ENCODE results near the gene NBDY. TPM values are rescaled to one million over a fixed set of nuclear protein-coding genes. Genes with fewer than 3 reads are reported as not detected.

Gene NBDY
- total RNA-seq, 4 donors from 2014 or later, result 0.51 to 40.4 (median 13.3) TPM

GRCh38 chrX:56793521-56794320 is 64.7 kb downstream of the NBDY start:
- intact Hi-C loops (cut with DNase I; ENCODE audit: low total_unique reads), result no loop called here
- no peaks in the 10 kb centered on the region for H3K36me3 ChIP-seq
- no peaks in the 10 kb centered on the region for H3K4me1 ChIP-seq
- TF ChIP-seq POLR2A (IDR thresholded peaks at IDR 0.05) (no peak), CTCF (IDR thresholded peaks at IDR 0.05) (no peak)
- H3K9me3 ChIP-seq, result no peaks in the 10 kb centered on the region
- DNase-seq, result no peak
- H3K27ac ChIP-seq, result no peak overlapping the region
- H3K4me3 ChIP-seq, result no peak overlapping the region
- H3K27me3 ChIP-seq, result no peaks in the 10 kb centered on the region

- DNase-seq, result no peak
- no peaks in the 10 kb centered on the region for H3K4me1 ChIP-seq
- intact Hi-C loops (cut with DNase I; ENCODE audit: low total_unique reads), result no loop called here
Observed at GRCh38 chrX:56794404-56795230, 65.6 kb downstream of the NBDY start.

GRCh38 chrX:56795309-56795868 is 66.3 kb downstream of the NBDY start:
- Histone ChIP-seq H3K27ac (no peak overlapping the region), H3K9me3 (no peaks in the 10 kb centered on the region), H3K36me3 (no peaks in the 10 kb centered on the region), H3K4me1 (no peaks in the 10 kb centered on the region), H3K27me3 (no peaks in the 10 kb centered on the region), H3K4me3 (no peak overlapping the region)
- intact Hi-C loops (cut with DNase I; ENCODE audit: low total_unique reads), result no loop called here
- DNase-seq, result no peak
- TF ChIP-seq CTCF (IDR thresholded peaks at IDR 0.05) (no peak), POLR2A (IDR thresholded peaks at IDR 0.05) (no peak)

More at GRCh38 chrX:56794404-56795230, 65.6 kb downstream of the NBDY start:
- no peaks in the 10 kb centered on the region for H3K36me3 ChIP-seq
- H3K4me3 ChIP-seq, result no peak overlapping the region
- H3K9me3 ChIP-seq, result no peaks in the 10 kb centered on the region
- H3K27me3 ChIP-seq, result no peaks in the 10 kb centered on the region
- no peak overlapping the region for H3K27ac ChIP-seq
- TF ChIP-seq CTCF (IDR thresholded peaks at IDR 0.05) (no peak), POLR2A (IDR thresholded peaks at IDR 0.05) (no peak)

- no peaks in the 10 kb centered on the region for H3K27me3 ChIP-seq
- DNase-seq, result no peak
- H3K27ac ChIP-seq, result no peak overlapping the region
- no peak for TF ChIP-seq POLR2A (IDR thresholded peaks at IDR 0.05)
- TF ChIP-seq CTCF (IDR thresholded peaks at IDR 0.05), result no peak
- no peak overlapping the region for H3K4me3 ChIP-seq
- H3K9me3 ChIP-seq, result no peaks in the 10 kb centered on the region
- no peaks in the 10 kb centered on the region for H3K4me1 ChIP-seq
- intact Hi-C loops (cut with DNase I; ENCODE audit: low total_unique reads), result no loop called here
- no peaks in the 10 kb centered on the region for H3K36me3 ChIP-seq
Observed at GRCh38 chrX:56796641-56797395, 67.8 kb downstream of the NBDY start.

All from uterus (tissue), 4 donors.